Astrocyte of the cerebellum (primary cell): Measurements from ENCODE around the gene USP30.

Experiments used
- DNase-seq: peaks from one replicate; pipeline ENCODE4 v3.0.0-alpha.2; 2011; ENCODE audit warnings: low read depth
- H3K4me3 ChIP-seq: 2 replicates; pipeline ENCODE4 v1.5.1; 2011; ENCODE audit warnings: mild to moderate bottlenecking, low read depth, low read length, moderate library complexity
- CTCF ChIP-seq: IDR thresholded peaks from 2 replicates; pipeline ENCODE4 v1.5.1; 2012; ENCODE audit warnings: low read length, low read depth, moderate library complexity, mild to moderate bottlenecking; ENCODE audit errors: missing control alignments
- in situ Hi-C: cut with HindIII; loops from 2 replicates; pipeline ENCODE4 v1.10.0; 2017; ENCODE audit warnings: low sequenced_read_pairs

USP30 gene

DNA sequence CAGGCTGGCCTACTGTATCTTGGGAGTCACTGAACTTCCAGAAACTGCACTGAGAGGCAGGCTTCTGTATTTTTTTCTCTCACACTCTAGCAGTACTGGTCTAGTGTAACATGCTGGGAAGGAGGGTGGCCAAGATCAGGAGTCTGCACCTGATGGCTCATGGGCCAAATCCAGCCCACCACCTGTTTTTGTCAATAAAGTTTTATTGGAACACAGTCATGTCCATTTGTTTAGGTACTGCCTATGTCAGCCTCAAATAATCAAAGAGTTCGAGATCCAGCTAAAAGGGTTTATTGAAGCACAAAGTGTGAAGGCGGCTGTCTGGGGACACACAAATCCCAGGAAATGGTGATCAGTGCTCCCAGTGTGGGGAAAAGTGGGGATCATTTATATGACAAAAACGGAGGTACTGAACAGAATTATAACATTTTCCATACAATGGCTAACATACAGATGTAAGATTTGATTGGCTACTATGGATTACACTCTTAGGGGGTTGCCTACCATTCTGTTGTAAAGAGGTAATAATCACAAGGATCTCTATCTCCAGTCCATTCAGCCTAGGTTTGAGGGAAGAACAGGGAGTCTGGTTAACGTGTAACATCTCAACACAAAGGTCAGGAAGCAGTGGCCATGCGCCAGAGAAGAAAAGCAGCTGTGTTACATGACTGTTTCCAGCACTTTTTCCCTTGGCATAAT is 12.9 kb downstream of the USP30 start:
- H3K4me3 ChIP-seq = no peak overlapping the region
- TF ChIP-seq CTCF = no peak
- no peak for DNase-seq
- in situ Hi-C loops = no loop called here

DNA sequence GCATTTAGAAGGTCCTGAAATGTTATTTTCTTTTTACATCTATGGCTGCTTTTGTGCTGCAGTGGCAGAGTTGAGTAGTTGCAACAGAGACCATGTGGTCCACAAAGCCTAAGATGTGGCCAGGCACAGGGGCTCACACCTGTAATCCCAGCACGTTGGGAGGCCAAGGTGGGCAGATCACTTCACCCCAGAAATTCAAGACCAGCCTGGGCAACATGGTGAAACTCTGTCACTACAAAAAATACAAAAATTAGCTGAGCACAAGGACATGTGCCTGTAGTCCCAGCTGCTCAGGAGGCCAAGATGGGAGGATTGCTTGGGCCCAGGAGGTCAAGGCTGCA is 13.4 kb downstream of the USP30 start:
- in situ Hi-C loops = no loop called here
- no peak for DNase-seq
- no peak overlapping the region for H3K4me3 ChIP-seq

GRCh38 chr12:109069307-109070271 is 17.2 kb downstream of the USP30 start:
- in situ Hi-C loops = no loop called here

More for the DNA sequence above, 13.4 kb downstream of the USP30 start:
- no peak for TF ChIP-seq CTCF

GRCh38 chr12:109074866-109075265 is 22.5 kb downstream of the USP30 start:
- H3K4me3 ChIP-seq = no peak overlapping the region
- no peak for DNase-seq
- in situ Hi-C loops = no loop called here
- no peak for TF ChIP-seq CTCF

More at GRCh38 chr12:109069307-109070271, 17.2 kb downstream of the USP30 start:
- DNase-seq = no peak
- no peak for TF ChIP-seq CTCF
- no peak overlapping the region for H3K4me3 ChIP-seq

- no peak overlapping the region for H3K4me3 ChIP-seq
- no peak for TF ChIP-seq CTCF
- in situ Hi-C loops = no loop called here
- no peak for DNase-seq
Measured at GRCh38 chr12:109082751-109083150, 30.4 kb downstream of the USP30 start.

GRCh38 chr12:109084425-109084824 is 32.0 kb downstream of the USP30 start:
- TF ChIP-seq CTCF = no peak
- DNase-seq = no peak
- in situ Hi-C loops = no loop called here
- no peak overlapping the region for H3K4me3 ChIP-seq
